Ovary (tissue), 3 donors: Measurements from ENCODE around the gene NFIC.

ENCODE experiments used
- EP300 ChIP-seq: sonication (generic); formaldehyde crosslinking; IDR thresholded peaks from one replicate; pipeline ENCODE4 v1.6.1; 2017; ENCODE audit warnings: antibody characterized with exemption
- POLR2A ChIP-seq: fragments of 450-650 bp; IDR thresholded peaks from one replicate; pipeline ENCODE4 v1.6.1; 2017; ENCODE audit warnings: antibody characterized with exemption, mild to moderate bottlenecking, moderate library complexity
- TF ChIP-seq, protein P1 (sequence below), 3 donors: fragments of 450-650 bp in 2 of 3; fragments of 200-600 bp in 1 of 3; IDR thresholded peaks; one replicate each; pipeline versions ENCODE4 v1.5.1 to v1.8.0; 2016 to 2022; ENCODE audit warnings: antibody characterized with exemption in 3 of 3, mild to moderate bottlenecking in 1 of 3
- donor health status: DM: no; HTN: no; CAD: no.

DNA sequence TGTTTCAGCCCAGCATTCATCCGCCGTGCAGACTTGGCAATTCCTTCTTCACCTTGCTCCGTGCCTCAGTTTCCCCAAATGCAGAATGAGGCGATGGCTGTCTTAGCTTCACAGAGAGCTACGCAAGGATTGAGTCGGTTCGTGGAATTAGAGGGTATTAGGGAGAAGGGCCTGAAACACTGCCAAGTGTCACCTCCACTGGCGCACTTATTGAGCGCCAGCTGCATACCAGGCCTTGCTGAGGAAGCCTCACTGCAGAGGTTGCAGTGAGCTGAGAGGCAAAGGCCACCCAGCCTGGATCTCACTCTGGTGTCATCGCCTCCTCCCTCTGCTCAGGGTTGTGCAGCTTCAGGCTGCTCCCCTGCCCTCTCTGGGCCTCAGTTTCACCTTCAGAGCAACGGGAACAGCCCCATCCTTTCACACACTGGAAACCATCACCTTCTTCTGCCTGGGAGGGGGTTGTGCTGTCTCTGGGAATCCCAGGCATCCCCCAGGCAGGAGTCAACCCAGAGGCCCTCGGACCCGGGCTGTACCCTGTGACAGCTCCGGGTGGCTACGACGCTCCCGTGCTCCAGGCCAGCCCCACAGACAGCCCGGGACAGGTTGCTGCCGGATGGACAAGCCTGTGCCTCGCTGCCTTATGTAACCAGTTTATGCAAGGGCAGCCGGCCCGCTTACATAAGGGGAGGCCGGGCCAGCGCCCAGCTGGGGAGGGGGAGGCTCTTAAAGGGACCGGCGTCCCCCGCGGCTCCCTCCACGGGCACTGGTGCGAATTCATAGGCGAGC, 31.9 kb downstream of the NFIC start:
- TF ChIP-seq POLR2A (peak; percentile 45), EP300 (no peak)
- TF ChIP-seq, protein P1, sequence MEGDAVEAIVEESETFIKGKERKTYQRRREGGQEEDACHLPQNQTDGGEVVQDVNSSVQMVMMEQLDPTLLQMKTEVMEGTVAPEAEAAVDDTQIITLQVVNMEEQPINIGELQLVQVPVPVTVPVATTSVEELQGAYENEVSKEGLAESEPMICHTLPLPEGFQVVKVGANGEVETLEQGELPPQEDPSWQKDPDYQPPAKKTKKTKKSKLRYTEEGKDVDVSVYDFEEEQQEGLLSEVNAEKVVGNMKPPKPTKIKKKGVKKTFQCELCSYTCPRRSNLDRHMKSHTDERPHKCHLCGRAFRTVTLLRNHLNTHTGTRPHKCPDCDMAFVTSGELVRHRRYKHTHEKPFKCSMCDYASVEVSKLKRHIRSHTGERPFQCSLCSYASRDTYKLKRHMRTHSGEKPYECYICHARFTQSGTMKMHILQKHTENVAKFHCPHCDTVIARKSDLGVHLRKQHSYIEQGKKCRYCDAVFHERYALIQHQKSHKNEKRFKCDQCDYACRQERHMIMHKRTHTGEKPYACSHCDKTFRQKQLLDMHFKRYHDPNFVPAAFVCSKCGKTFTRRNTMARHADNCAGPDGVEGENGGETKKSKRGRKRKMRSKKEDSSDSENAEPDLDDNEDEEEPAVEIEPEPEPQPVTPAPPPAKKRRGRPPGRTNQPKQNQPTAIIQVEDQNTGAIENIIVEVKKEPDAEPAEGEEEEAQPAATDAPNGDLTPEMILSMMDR (IDR thresholded peaks at IDR 0.05): no peak
